GM23338 (cell line): Measurements from ENCODE around the gene EPAS1. TPM values are rescaled to one million over a fixed set of nuclear protein-coding genes. Genes with fewer than 3 reads are reported as not detected.

Experiments
- ATAC-seq: fragments of 200-7000 bp; cut with Tn5 transposase; 3 replicates; pipeline ENCODE4 v1.9.1; 2020
- DNase-seq: peaks from one replicate; pipeline ENCODE4 v3.0.0-alpha.2; 2015; ENCODE audit warnings: low spot score
- H2AFZ ChIP-seq: fragments of 200-600 bp; sonication (generic); 2 replicates; pipeline ENCODE4 v1.8.0; 2016; ENCODE audit warnings: antibody characterized with exemption, mild to moderate bottlenecking, moderate library complexity
- H3F3A ChIP-seq: fragments of 200-600 bp; sonication (generic); replicated peaks from 2 replicates; pipeline ENCODE4 v1.8.0; 2017; ENCODE audit warnings: antibody characterized with exemption, mixed run types, low read depth
- H3K27ac ChIP-seq: fragments of 200-600 bp; sonication (generic); 2 replicates; pipeline ENCODE4 v1.6.1; 2016; ENCODE audit warnings: low read depth
- H3K27me3 ChIP-seq: fragments of 200-600 bp; sonication (generic); 2 replicates; pipeline ENCODE4 v1.8.0; 2016; ENCODE audit warnings: mild to moderate bottlenecking, mixed run types, moderate library complexity; ENCODE audit not compliant: insufficient read depth
- H3K36me3 ChIP-seq: fragments of 200-600 bp; sonication (generic); 2 replicates; pipeline ENCODE4 v1.8.0; 2016; ENCODE audit warnings: mild to moderate bottlenecking; ENCODE audit not compliant: insufficient read depth
- H3K4me1 ChIP-seq: fragments of 200-600 bp; sonication (generic); 2 replicates; pipeline ENCODE4 v1.8.0; 2016; ENCODE audit warnings: mild to moderate bottlenecking, moderate library complexity; ENCODE audit not compliant: insufficient read depth
- H3K4me2 ChIP-seq: fragments of 200-600 bp; sonication (generic); 2 replicates; pipeline ENCODE4 v1.7.1; 2017; ENCODE audit warnings: mixed run types
- H3K4me3 ChIP-seq: fragments of 200-600 bp; sonication (generic); 2 replicates; pipeline ENCODE4 v1.6.1; 2016; ENCODE audit warnings: mixed run types
- H3K79me2 ChIP-seq: fragments of 200-600 bp; sonication (generic); replicated peaks from 2 replicates; pipeline ENCODE4 v1.8.0; 2017; ENCODE audit warnings: mild to moderate bottlenecking; ENCODE audit not compliant: insufficient read depth
- H3K9me2 ChIP-seq: fragments of 200-600 bp; sonication (generic); 2 replicates; pipeline ENCODE4 v1.8.0; 2017; ENCODE audit not compliant: insufficient read depth
- H4K20me1 ChIP-seq: fragments of 200-600 bp; sonication (generic); replicated peaks from 2 replicates; pipeline ENCODE4 v1.8.0; 2017; ENCODE audit warnings: mild to moderate bottlenecking; ENCODE audit not compliant: insufficient read depth
- H3K27ac Mint-ChIP-seq: 2 replicates; pipeline ENCODE4 v1.8.0; 2020; ENCODE audit warnings: inconsistent platforms, mild to moderate bottlenecking, moderate library complexity, mixed read lengths
- H3K27me3 Mint-ChIP-seq: 3 replicates; pipeline ENCODE4 v1.8.0; 2022; ENCODE audit warnings: low read depth, mild to moderate bottlenecking, moderate library complexity, mixed read lengths, inconsistent platforms; ENCODE audit not compliant: insufficient read depth, poor library complexity
- H3K36me3 Mint-ChIP-seq: 3 replicates; pipeline ENCODE4 v1.8.0; 2021; ENCODE audit warnings: low read depth, mild to moderate bottlenecking, inconsistent platforms, moderate library complexity, mixed read lengths
- H3K4me1 Mint-ChIP-seq: 3 replicates; pipeline ENCODE4 v1.8.0; 2020; ENCODE audit warnings: mild to moderate bottlenecking, inconsistent platforms, mixed read lengths
- H3K4me3 Mint-ChIP-seq: 3 replicates; pipeline ENCODE4 v1.8.0; 2021; ENCODE audit warnings: moderate library complexity, mild to moderate bottlenecking, inconsistent platforms, mixed read lengths
- H3K9me3 Mint-ChIP-seq: 3 replicates; pipeline ENCODE4 v1.8.0; 2020; ENCODE audit warnings: moderate library complexity, mild to moderate bottlenecking, inconsistent platforms, mixed read lengths
- CREB1 ChIP-seq: fragments of 250-450 bp; sonication (Bioruptor Pico); IDR thresholded peaks from 2 replicates; pipeline ENCODE4 v1.5.0; 2020; ENCODE audit warnings: low read depth, mild to moderate bottlenecking, moderate library complexity
- EZH2 ChIP-seq: fragments of 200-600 bp; sonication (generic); IDR thresholded peaks from one replicate; pipeline ENCODE4 v1.8.0; 2017; ENCODE audit warnings: antibody characterized with exemption, mild to moderate bottlenecking, low read depth; ENCODE audit not compliant: unreplicated experiment
- EZH2phosphoT487 ChIP-seq: fragments of 200-600 bp; sonication (generic); IDR thresholded peaks from one replicate; pipeline ENCODE4 v1.8.1; 2018; ENCODE audit warnings: antibody characterized with exemption; ENCODE audit not compliant: unreplicated experiment
- JUNB ChIP-seq: IDR thresholded peaks from one replicate; pipeline ENCODE4 v1.6.1; 2016; ENCODE audit warnings: antibody characterized with exemption; ENCODE audit not compliant: unreplicated experiment
- NANOG ChIP-seq: IDR thresholded peaks from 2 replicates; pipeline ENCODE4 v1.6.1; 2016; ENCODE audit warnings: antibody characterized with exemption, borderline replicate concordance
- ZNF331 ChIP-seq: fragments of 250-450 bp; sonication (Bioruptor Pico); IDR thresholded peaks from 2 replicates; pipeline ENCODE4 v1.5.0; 2020; ENCODE audit warnings: low read depth, mild to moderate bottlenecking, moderate library complexity
- polyA plus RNA-seq: library from polyadenylated mRNA; unstranded; fragments of >200 nt; fragmentation: Nextera tagmentation; extraction: Ambion mirVana; gene quantifications from 2 replicates; pipeline ENCODE4 v1.2.1, GENCODE V29; 2016
- total RNA-seq: library from RNA; depleted of rRNA; stranded (reverse); fragments of >200 nt; shearing (Covaris generic); gene quantifications from 2 replicates; pipeline ENCODE4 v1.2.3, GENCODE V29; 2014
- TF ChIP-seq, protein P1 (sequence below): IDR thresholded peaks from 2 replicates; pipeline ENCODE4 v1.6.1; 2016; ENCODE audit warnings: antibody characterized with exemption
- TF ChIP-seq, protein P2 (sequence below), 2 experiments: fragments of 200-600 bp in 1 of 2; sonication (generic) in 1 of 2; conservative IDR thresholded peaks; 2 replicates each; pipeline versions ENCODE4 v1.5.1 to v1.6.1; 2016 to 2017; ENCODE audit warnings: antibody characterized with exemption in 2 of 2, low read depth in 2 of 2, mild to moderate bottlenecking in 2 of 2, moderate library complexity in 1 of 2
- TF ChIP-seq, protein P3 (sequence below): fragments of 250-450 bp; sonication (Bioruptor Pico); IDR thresholded peaks from 2 replicates; pipeline ENCODE4 v1.5.0; 2020; ENCODE audit warnings: mild to moderate bottlenecking, moderate library complexity
- TF ChIP-seq, protein P4 (sequence below): IDR thresholded peaks from one replicate; pipeline ENCODE4 v1.6.1; 2018; ENCODE audit warnings: antibody characterized with exemption; ENCODE audit not compliant: unreplicated experiment

Gene EPAS1
- total and polyA plus RNA-seq, 2 experiments from 2014 or later: 0.68 to 5.4 TPM

DNA sequence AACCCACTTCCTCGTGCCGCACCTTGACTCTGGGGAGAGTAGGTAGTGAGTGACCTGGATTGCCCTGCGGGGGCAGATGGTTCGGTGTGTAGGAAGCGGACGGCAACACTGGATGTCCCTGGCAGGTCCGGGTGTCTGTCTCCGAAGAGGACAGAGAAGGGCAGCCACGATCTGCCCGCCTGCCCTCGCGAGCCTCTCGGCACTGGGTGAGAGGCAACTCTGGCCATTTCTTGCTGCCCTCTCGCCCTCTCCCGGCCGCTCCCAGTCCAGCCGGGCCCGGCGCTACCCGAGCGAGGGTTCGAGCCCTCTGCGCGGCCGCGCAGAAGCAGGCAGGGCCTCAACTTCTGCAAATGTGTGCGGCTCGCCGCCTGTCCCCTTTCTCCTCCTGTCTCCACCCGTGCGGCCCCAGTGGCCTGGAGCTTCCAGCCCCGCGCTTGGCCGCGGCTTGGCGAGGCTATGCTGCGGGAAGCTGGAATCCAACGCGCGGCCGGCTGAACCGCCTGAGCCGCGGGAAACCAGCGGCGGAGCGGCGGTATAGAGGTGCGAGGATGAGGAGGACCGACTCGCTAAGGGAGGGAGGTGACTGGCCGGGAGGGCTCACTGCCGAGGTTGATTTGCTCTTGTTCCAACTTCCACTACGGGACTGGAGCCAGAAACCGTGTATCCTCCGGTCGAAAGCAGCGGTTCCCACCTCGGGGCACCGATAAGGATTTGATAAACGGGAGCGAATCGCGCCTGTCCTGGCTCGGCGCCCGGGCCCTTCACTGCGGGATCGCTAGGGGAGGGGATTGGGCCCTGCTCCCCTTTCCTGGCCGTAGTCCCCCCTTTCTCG, 1.5 kb downstream of the EPAS1 start:
- TF ChIP-seq, protein P1, sequence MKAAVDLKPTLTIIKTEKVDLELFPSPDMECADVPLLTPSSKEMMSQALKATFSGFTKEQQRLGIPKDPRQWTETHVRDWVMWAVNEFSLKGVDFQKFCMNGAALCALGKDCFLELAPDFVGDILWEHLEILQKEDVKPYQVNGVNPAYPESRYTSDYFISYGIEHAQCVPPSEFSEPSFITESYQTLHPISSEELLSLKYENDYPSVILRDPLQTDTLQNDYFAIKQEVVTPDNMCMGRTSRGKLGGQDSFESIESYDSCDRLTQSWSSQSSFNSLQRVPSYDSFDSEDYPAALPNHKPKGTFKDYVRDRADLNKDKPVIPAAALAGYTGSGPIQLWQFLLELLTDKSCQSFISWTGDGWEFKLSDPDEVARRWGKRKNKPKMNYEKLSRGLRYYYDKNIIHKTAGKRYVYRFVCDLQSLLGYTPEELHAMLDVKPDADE: no peak
- TF ChIP-seq EZH2: peak; percentile 79
- TF ChIP-seq EZH2phosphoT487: peak; percentile 33
- no peak for TF ChIP-seq NANOG
- TF ChIP-seq, protein P2, sequence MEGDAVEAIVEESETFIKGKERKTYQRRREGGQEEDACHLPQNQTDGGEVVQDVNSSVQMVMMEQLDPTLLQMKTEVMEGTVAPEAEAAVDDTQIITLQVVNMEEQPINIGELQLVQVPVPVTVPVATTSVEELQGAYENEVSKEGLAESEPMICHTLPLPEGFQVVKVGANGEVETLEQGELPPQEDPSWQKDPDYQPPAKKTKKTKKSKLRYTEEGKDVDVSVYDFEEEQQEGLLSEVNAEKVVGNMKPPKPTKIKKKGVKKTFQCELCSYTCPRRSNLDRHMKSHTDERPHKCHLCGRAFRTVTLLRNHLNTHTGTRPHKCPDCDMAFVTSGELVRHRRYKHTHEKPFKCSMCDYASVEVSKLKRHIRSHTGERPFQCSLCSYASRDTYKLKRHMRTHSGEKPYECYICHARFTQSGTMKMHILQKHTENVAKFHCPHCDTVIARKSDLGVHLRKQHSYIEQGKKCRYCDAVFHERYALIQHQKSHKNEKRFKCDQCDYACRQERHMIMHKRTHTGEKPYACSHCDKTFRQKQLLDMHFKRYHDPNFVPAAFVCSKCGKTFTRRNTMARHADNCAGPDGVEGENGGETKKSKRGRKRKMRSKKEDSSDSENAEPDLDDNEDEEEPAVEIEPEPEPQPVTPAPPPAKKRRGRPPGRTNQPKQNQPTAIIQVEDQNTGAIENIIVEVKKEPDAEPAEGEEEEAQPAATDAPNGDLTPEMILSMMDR (conservative IDR thresholded peaks at IDR 0.05; ENCODE audit: low read depth in 2 of 2): peak in 1 of 2 experiments; percentile 34; a peak in 1 of 4 replicates
- TF ChIP-seq, protein P3, sequence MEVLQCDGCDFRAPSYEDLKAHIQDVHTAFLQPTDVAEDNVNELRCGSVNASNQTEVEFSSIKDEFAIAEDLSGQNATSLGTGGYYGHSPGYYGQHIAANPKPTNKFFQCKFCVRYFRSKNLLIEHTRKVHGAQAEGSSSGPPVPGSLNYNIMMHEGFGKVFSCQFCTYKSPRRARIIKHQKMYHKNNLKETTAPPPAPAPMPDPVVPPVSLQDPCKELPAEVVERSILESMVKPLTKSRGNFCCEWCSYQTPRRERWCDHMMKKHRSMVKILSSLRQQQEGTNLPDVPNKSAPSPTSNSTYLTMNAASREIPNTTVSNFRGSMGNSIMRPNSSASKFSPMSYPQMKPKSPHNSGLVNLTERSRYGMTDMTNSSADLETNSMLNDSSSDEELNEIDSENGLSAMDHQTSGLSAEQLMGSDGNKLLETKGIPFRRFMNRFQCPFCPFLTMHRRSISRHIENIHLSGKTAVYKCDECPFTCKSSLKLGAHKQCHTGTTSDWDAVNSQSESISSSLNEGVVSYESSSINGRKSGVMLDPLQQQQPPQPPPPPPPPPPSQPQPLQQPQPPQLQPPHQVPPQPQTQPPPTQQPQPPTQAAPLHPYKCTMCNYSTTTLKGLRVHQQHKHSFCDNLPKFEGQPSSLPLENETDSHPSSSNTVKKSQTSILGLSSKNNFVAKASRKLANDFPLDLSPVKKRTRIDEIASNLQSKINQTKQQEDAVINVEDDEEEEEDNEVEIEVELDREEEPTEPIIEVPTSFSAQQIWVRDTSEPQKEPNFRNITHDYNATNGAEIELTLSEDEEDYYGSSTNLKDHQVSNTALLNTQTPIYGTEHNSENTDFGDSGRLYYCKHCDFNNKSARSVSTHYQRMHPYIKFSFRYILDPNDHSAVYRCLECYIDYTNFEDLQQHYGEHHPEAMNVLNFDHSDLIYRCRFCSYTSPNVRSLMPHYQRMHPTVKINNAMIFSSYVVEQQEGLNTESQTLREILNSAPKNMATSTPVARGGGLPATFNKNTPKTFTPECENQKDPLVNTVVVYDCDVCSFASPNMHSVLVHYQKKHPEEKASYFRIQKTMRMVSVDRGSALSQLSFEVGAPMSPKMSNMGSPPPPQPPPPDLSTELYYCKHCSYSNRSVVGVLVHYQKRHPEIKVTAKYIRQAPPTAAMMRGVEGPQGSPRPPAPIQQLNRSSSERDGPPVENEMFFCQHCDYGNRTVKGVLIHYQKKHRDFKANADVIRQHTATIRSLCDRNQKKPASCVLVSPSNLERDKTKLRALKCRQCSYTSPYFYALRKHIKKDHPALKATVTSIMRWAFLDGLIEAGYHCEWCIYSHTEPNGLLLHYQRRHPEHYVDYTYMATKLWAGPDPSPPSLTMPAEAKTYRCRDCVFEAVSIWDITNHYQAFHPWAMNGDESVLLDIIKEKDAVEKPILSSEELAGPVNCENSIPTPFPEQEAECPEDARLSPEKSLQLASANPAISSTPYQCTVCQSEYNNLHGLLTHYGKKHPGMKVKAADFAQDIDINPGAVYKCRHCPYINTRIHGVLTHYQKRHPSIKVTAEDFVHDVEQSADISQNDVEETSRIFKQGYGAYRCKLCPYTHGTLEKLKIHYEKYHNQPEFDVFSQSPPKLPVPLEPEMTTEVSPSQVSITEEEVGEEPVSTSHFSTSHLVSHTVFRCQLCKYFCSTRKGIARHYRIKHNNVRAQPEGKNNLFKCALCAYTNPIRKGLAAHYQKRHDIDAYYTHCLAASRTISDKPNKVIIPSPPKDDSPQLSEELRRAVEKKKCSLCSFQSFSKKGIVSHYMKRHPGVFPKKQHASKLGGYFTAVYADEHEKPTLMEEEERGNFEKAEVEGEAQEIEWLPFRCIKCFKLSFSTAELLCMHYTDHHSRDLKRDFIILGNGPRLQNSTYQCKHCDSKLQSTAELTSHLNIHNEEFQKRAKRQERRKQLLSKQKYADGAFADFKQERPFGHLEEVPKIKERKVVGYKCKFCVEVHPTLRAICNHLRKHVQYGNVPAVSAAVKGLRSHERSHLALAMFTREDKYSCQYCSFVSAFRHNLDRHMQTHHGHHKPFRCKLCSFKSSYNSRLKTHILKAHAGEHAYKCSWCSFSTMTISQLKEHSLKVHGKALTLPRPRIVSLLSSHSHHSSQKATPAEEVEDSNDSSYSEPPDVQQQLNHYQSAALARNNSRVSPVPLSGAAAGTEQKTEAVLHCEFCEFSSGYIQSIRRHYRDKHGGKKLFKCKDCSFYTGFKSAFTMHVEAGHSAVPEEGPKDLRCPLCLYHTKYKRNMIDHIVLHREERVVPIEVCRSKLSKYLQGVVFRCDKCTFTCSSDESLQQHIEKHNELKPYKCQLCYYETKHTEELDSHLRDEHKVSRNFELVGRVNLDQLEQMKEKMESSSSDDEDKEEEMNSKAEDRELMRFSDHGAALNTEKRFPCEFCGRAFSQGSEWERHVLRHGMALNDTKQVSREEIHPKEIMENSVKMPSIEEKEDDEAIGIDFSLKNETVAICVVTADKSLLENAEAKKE (CRISPR knock-in tag): no peak
- TF ChIP-seq, protein P4, sequence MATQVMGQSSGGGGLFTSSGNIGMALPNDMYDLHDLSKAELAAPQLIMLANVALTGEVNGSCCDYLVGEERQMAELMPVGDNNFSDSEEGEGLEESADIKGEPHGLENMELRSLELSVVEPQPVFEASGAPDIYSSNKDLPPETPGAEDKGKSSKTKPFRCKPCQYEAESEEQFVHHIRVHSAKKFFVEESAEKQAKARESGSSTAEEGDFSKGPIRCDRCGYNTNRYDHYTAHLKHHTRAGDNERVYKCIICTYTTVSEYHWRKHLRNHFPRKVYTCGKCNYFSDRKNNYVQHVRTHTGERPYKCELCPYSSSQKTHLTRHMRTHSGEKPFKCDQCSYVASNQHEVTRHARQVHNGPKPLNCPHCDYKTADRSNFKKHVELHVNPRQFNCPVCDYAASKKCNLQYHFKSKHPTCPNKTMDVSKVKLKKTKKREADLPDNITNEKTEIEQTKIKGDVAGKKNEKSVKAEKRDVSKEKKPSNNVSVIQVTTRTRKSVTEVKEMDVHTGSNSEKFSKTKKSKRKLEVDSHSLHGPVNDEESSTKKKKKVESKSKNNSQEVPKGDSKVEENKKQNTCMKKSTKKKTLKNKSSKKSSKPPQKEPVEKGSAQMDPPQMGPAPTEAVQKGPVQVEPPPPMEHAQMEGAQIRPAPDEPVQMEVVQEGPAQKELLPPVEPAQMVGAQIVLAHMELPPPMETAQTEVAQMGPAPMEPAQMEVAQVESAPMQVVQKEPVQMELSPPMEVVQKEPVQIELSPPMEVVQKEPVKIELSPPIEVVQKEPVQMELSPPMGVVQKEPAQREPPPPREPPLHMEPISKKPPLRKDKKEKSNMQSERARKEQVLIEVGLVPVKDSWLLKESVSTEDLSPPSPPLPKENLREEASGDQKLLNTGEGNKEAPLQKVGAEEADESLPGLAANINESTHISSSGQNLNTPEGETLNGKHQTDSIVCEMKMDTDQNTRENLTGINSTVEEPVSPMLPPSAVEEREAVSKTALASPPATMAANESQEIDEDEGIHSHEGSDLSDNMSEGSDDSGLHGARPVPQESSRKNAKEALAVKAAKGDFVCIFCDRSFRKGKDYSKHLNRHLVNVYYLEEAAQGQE: no peak
- no peak for TF ChIP-seq JUNB
- TF ChIP-seq ZNF331: no peak
- TF ChIP-seq CREB1 (CRISPR knock-in tag): no peak
- H2AFZ ChIP-seq: peak overlapping the region; percentile 98

More for the DNA sequence above, 1.5 kb downstream of the EPAS1 start:
- ATAC-seq (peak; percentile 13), DNase-seq (peak; percentile 59)
- Histone ChIP-seq H3K27me3 (peaks cover 90% of the 10 kb centered on the region), H3K79me2 (no peaks in the 10 kb centered on the region), H4K20me1 (peaks cover 16% of the 10 kb centered on the region), H3K36me3 (no peaks in the 10 kb centered on the region), H3K4me1 (peaks cover 30% of the 10 kb centered on the region), H3K4me2 (peak overlapping the region; percentile 95), H3K9me2 (no peaks in the 10 kb centered on the region), H3F3A (peaks cover 8% of the 10 kb centered on the region; the same call in 1 of the 2 replicates), H3K4me3 (peak overlapping the region; percentile 78), H3K27ac (no peak overlapping the region)
- no peak overlapping the region for H3K27ac Mint-ChIP-seq
- peaks cover 33% of the 10 kb centered on the region for H3K4me1 Mint-ChIP-seq
- no peaks in the 10 kb centered on the region for H3K36me3 Mint-ChIP-seq
- H3K27me3 Mint-ChIP-seq: peaks cover 83% of the 10 kb centered on the region
- peak overlapping the region; percentile 84 for H3K4me3 Mint-ChIP-seq
- H3K9me3 Mint-ChIP-seq: no peaks in the 10 kb centered on the region; the same call in 2 of the 3 replicates
